IMR-90 (cell line): ENCODE measurements around the gene TMEM38B. TPM values are rescaled to one million over a fixed set of nuclear protein-coding genes. Genes with fewer than 3 reads are reported as not detected.

Source experiments
- ATAC-seq: fragments of 200-7000 bp; cut with Tn5 transposase; 2 replicates; pipeline ENCODE4 v1.9.1; 2020; ENCODE audit warnings: low read depth, mild to moderate bottlenecking, moderate library complexity
- BruUV-seq: library from RNA; stranded (reverse); fragments of 400-500 nt; replicated peaks from 2 replicates; lab custom pipeline; 2021; lab: Mats Ljungman, UMichigan
- CTCF ChIA-PET: fragments of 300-600 bp; formaldehyde crosslinking; extraction: SDS; loops from one replicate; lab custom pipeline; 2021; ENCODE audit warnings: antibody characterized with exemption; lab: Yijun Ruan, JAX
- POLR2A ChIA-PET: fragments of 300-600 bp; sonication (Branson Sonifier 250); formaldehyde crosslinking; loops from one replicate; lab custom pipeline; 2022; ENCODE audit warnings: antibody characterized with exemption; ENCODE audit not compliant: unreplicated experiment; lab: Charles Lee
- DNase-seq: peaks from one replicate; pipeline ENCODE4 v3.0.0; 2013
- H2AFZ ChIP-seq: replicated peaks from 2 replicates; pipeline ENCODE3; 2013; ENCODE audit warnings: low read length, mild to moderate bottlenecking; ENCODE audit not compliant: poor library complexity
- H2AK5ac ChIP-seq: 2 replicates; pipeline ENCODE4 v1.6.1; 2013; ENCODE audit warnings: low read depth, low read length, inconsistent platforms
- H2AK9ac ChIP-seq: replicated peaks from 2 replicates; pipeline ENCODE3; 2013; ENCODE audit warnings: mild to moderate bottlenecking, low read depth, low read length, moderate library complexity; ENCODE audit not compliant: poor library complexity
- H2BK120ac ChIP-seq: 2 replicates; pipeline ENCODE4 v1.6.1; 2013; ENCODE audit warnings: low read depth, low read length, inconsistent platforms
- H2BK15ac ChIP-seq: 3 replicates; pipeline ENCODE4 v1.6.1; 2013; ENCODE audit warnings: low read depth, low read length, inconsistent platforms
- H2BK20ac ChIP-seq: 2 replicates; pipeline ENCODE4 v1.6.1; 2013; ENCODE audit warnings: low read depth, mild to moderate bottlenecking, inconsistent platforms, low read length, moderate library complexity
- H2BK5ac ChIP-seq: 2 replicates; pipeline ENCODE4 v1.6.1; 2013; ENCODE audit warnings: mild to moderate bottlenecking, low read depth, low read length, inconsistent platforms; ENCODE audit not compliant: poor library complexity, severe bottlenecking
- H3K14ac ChIP-seq: replicated peaks from 2 replicates; pipeline ENCODE4 v1.6.1; 2013; ENCODE audit warnings: low read depth, low read length, inconsistent platforms
- H3K18ac ChIP-seq: 2 replicates; pipeline ENCODE4 v1.6.1; 2013; ENCODE audit warnings: low read depth, low read length, control low read depth
- H3K23ac ChIP-seq: 2 replicates; pipeline ENCODE4 v1.6.1; 2013; ENCODE audit warnings: low read depth, low read length, inconsistent platforms
- H3K27ac ChIP-seq: 2 replicates; pipeline ENCODE4 v1.5.1; 2013; ENCODE audit warnings: mild to moderate bottlenecking, control low read depth, low read length; ENCODE audit not compliant: insufficient read depth
- H3K27me3 ChIP-seq: 2 replicates; pipeline ENCODE4 v1.6.1; 2013; ENCODE audit warnings: low read length; ENCODE audit not compliant: control insufficient read depth, insufficient read depth
- H3K36me3 ChIP-seq: 2 replicates; pipeline ENCODE4 v1.6.1; 2013; ENCODE audit warnings: low read length, mixed read lengths; ENCODE audit not compliant: control insufficient read depth, insufficient read depth
- H3K4ac ChIP-seq: 2 replicates; pipeline ENCODE4 v1.6.1; 2013; ENCODE audit warnings: low read depth, low read length, inconsistent platforms
- H3K4me1 ChIP-seq: 2 replicates; pipeline ENCODE4 v1.6.1; 2013; ENCODE audit warnings: low read length, mixed read lengths; ENCODE audit not compliant: control insufficient read depth, insufficient read depth
- H3K4me2 ChIP-seq: 2 replicates; pipeline ENCODE4 v1.6.1; 2013; ENCODE audit warnings: low read depth, mild to moderate bottlenecking, control low read depth, low read length, moderate library complexity
- H3K4me3 ChIP-seq: 2 replicates; pipeline ENCODE4 v1.5.1; 2013; ENCODE audit warnings: low read depth, mild to moderate bottlenecking, control low read depth, low read length, moderate library complexity; ENCODE audit not compliant: insufficient read depth
- H3K56ac ChIP-seq: 2 replicates; pipeline ENCODE4 v1.6.1; 2013; ENCODE audit warnings: low read length, inconsistent platforms; ENCODE audit not compliant: insufficient read depth; ENCODE audit errors: extremely low read depth
- H3K79me1 ChIP-seq, 2 experiments: 2 replicates each; pipeline ENCODE4 v1.6.1; 2013; ENCODE audit warnings: low read length in 2 of 2, inconsistent platforms in 1 of 2, low read depth in 1 of 2
- H3K9ac ChIP-seq: 2 replicates; pipeline ENCODE4 v1.6.1; 2013; ENCODE audit warnings: low read depth, low read length, control low read depth
- H3K9me1 ChIP-seq: 2 replicates; pipeline ENCODE4 v1.6.1; 2013; ENCODE audit warnings: low read length, inconsistent platforms; ENCODE audit not compliant: insufficient read depth
- H3K9me3 ChIP-seq: 2 replicates; pipeline ENCODE4 v1.6.1; 2013; ENCODE audit warnings: low read length; ENCODE audit not compliant: control insufficient read depth, insufficient read depth
- H4K20me1 ChIP-seq: 2 replicates; pipeline ENCODE4 v1.6.1; 2013; ENCODE audit warnings: low read length, inconsistent platforms; ENCODE audit not compliant: insufficient read depth
- H4K5ac ChIP-seq: 2 replicates; pipeline ENCODE4 v1.6.1; 2013; ENCODE audit warnings: mild to moderate bottlenecking, low read depth, low read length, control low read depth
- H4K8ac ChIP-seq, 2 experiments: 2 replicates each; pipeline ENCODE4 v1.6.1; 2013; ENCODE audit warnings: low read depth in 2 of 2, low read length in 2 of 2, control low read depth in 1 of 2, inconsistent platforms in 1 of 2
- H4K91ac ChIP-seq: 2 replicates; pipeline ENCODE4 v1.6.1; 2013; ENCODE audit warnings: low read depth, low read length, inconsistent platforms; ENCODE audit not compliant: insufficient read depth
- CEBPB ChIP-seq: IDR thresholded peaks from 2 replicates; pipeline ENCODE4 v1.6.1; 2012; ENCODE audit warnings: low read depth, low read length, improper control_type of control experiment
- RCOR1 ChIP-seq: IDR thresholded peaks from 2 replicates; pipeline ENCODE4 v1.6.1; 2012; ENCODE audit warnings: mild to moderate bottlenecking, low read length, improper control_type of control experiment; ENCODE audit not compliant: insufficient replicate concordance
- SMC3 ChIP-seq: fragments of 150-350 bp; IDR thresholded peaks from 2 replicates; pipeline ENCODE4 v1.6.1; 2016; ENCODE audit warnings: low read depth, mild to moderate bottlenecking, antibody characterized with exemption, low read length, moderate library complexity
- WGBS, 2 experiments: methylation state at CpG; one replicate each; pipeline versions ENCODE4 v1.1.5 to v1.1.7; 2013; ENCODE audit warnings: missing lambda C conversion rate in 2 of 2; ENCODE audit not compliant: insufficient read length in 1 of 2; ENCODE audit errors: extremely low coverage in 2 of 2; 5-methylcytosine and 5-hydroxymethylcytosine counted together
- dilution Hi-C: fragments of 300-500 bp; cut with HindIII; formaldehyde crosslinking; loops from one replicate; pipeline ENCODE4 v1.14.3; 2018; ENCODE audit warnings: low sequenced_read_pairs; ENCODE audit not compliant: unreplicated experiment
- in situ Hi-C: fragments of 300-500 bp; cut with MboI; formaldehyde crosslinking; loops from 3 replicates; pipeline ENCODE4 v1.14.3; 2019; ENCODE audit warnings: low sequenced_read_pairs, inconsistent platforms, mixed read lengths
- intact Hi-C: fragments of 100-400 bp; cut with micrococcal nuclease; formaldehyde crosslinking; loops from 2 replicates; pipeline ENCODE4 v1.10.0; 2022
- polyA plus RNA-seq, 3 experiments: library from polyadenylated mRNA; depleted of rRNA; stranded (reverse); fragments of >200 nt; gene quantifications; 2 replicates each; pipeline ENCODE4 v1.2.3, GENCODE V29; 2012; ENCODE audit warnings: low replicate concordance in 1 of 3
- total RNA-seq: library from RNA; depleted of rRNA; stranded (reverse); fragments of >200 nt; gene quantifications from 2 replicates; pipeline ENCODE4 v1.2.3, GENCODE V29; 2012

TMEM38B gene
- total and polyA plus RNA-seq, 2 of the 4 experiments (the other 2 are of a cell fraction) = 3.3 to 11.5 TPM

DNA sequence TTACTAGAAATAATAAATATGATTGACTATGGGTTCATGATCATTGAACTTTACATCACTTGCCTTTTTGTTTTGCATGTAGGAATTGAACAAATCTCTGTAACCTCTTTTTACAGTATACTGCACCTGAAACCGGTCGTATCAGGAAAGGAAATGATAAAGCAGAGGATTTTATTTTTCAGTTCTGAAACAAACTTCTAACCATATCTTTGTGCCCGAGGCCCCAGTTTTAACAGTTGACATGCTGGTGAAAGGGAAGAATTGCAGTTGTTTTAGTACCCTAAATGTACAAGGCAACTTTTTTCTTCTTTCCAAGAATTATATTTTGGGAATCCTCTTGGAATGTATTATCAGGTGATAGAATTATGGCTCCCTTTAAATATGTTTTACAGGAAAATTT, 27.8 kb downstream of the TMEM38B start:
- no peak overlapping the region for H3K14ac ChIP-seq
- CTCF ChIA-PET = no interaction called here
- no peak overlapping the region for H2AK9ac ChIP-seq
- no peaks in the 10 kb centered on the region for H3K9me1 ChIP-seq
- no peak overlapping the region for H2BK120ac ChIP-seq
- no peak overlapping the region for H2BK15ac ChIP-seq
- POLR2A ChIA-PET = no interaction called here
- no peak overlapping the region for H2AFZ ChIP-seq
- no peaks in the 10 kb centered on the region for H4K20me1 ChIP-seq
- in situ Hi-C loops (no loop called here), dilution Hi-C loops (no loop called here), intact Hi-C loops (no loop called here)
- H3K36me3 ChIP-seq = no peaks in the 10 kb centered on the region
- H2BK5ac ChIP-seq = no peak overlapping the region
- no peaks in the 10 kb centered on the region for H3K27me3 ChIP-seq
- H3K9ac ChIP-seq = no peak overlapping the region
- H4K8ac ChIP-seq = no peak overlapping the region
- no peak overlapping the region for H4K5ac ChIP-seq
- no peak overlapping the region for H3K4me3 ChIP-seq
- H2AK5ac ChIP-seq = no peak overlapping the region
- no peak overlapping the region for H2BK20ac ChIP-seq
- H3K4me1 ChIP-seq = no peaks in the 10 kb centered on the region
- no peak overlapping the region for H3K56ac ChIP-seq
- no peaks in the 10 kb centered on the region for H3K79me1 ChIP-seq
- TF ChIP-seq SMC3 (no peak), RCOR1 (no peak), CEBPB (no peak)
- DNase-seq = no peak
- WGBS, 2 experiments = no CpG with 5 or more reads among the region's 3 CpGs
- no peak overlapping the region for H3K4me2 ChIP-seq
- no peaks in the 10 kb centered on the region for H3K9me3 ChIP-seq
- no peak overlapping the region for H3K23ac ChIP-seq
- H3K18ac ChIP-seq = no peak overlapping the region
- H4K91ac ChIP-seq = no peak overlapping the region
- no peak overlapping the region for H3K27ac ChIP-seq
- BruUV-seq = no TSS peak
- H3K4ac ChIP-seq = no peak overlapping the region
- no peak for ATAC-seq
